ENCODE results near the gene MCTP1. TPM values are rescaled to one million over a fixed set of nuclear protein-coding genes. Genes with fewer than 3 reads are reported as not detected.

MCTP1 gene
- total and polyA plus RNA-seq, 4 experiments from 2014 or later = 0.31 to 0.42 (median 0.39) TPM; not detected in 1

DNA sequence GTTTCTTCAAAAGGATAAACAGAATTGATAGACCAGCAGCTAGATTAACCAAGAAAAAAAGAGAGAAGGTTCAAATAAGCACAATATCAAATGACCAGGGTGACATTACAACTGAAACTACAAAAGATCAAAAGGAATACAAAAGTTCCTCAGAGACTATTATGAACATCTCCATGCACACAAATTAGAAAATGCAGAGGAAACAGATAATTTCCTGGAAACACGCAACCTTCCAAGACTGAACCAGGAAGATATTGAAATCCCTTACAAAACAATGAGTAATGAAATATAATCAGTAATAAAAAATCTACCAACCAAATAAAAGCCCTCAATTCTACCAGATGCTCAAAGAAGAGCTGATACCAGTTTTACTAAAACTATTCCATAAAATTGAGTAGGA lies 252.1 kb downstream of the MCTP1 start:
- H3K36me3 Mint-ChIP-seq = no peaks in the 10 kb centered on the region
- H3K27ac ChIP-seq (ENCODE audit: low read depth, low read length) = no peak overlapping the region
- H3K27ac Mint-ChIP-seq = no peak overlapping the region
- intact Hi-C loops (cut with micrococcal nuclease) = no loop called here
- H3K36me3 ChIP-seq (ENCODE audit: insufficient read depth, low read length) = no peaks in the 10 kb centered on the region
- no peak overlapping the region for H3K4me3 ChIP-seq (ENCODE audit: low read length in 2 of 2)
- no peaks in the 10 kb centered on the region for H3K4me1 Mint-ChIP-seq
- no peak overlapping the region for H3K4me3 Mint-ChIP-seq
- ChIA-PET POLR2A (ENCODE audit: partially characterized antibody) (no interaction called here), CTCF (ENCODE audit: partially characterized antibody) (no interaction called here)
- H3K9me3 Mint-ChIP-seq = peaks cover 0 to 8% (median under 1%) of the 10 kb centered on the region in 8 donors
- no peaks in the 10 kb centered on the region for H3K4me1 ChIP-seq (ENCODE audit: insufficient read depth, low read length)
- DNase-seq = no peak
- no peaks in the 10 kb centered on the region for H3K9me3 ChIP-seq (ENCODE audit: control insufficient read depth in 1 of 2, low read length in 2 of 2)
- no peaks in the 10 kb centered on the region for H3K27me3 ChIP-seq (ENCODE audit: insufficient read depth, low read length)
- H3K27me3 Mint-ChIP-seq = peaks cover 0 to 1% of the 10 kb centered on the region in 2 donors

DNA sequence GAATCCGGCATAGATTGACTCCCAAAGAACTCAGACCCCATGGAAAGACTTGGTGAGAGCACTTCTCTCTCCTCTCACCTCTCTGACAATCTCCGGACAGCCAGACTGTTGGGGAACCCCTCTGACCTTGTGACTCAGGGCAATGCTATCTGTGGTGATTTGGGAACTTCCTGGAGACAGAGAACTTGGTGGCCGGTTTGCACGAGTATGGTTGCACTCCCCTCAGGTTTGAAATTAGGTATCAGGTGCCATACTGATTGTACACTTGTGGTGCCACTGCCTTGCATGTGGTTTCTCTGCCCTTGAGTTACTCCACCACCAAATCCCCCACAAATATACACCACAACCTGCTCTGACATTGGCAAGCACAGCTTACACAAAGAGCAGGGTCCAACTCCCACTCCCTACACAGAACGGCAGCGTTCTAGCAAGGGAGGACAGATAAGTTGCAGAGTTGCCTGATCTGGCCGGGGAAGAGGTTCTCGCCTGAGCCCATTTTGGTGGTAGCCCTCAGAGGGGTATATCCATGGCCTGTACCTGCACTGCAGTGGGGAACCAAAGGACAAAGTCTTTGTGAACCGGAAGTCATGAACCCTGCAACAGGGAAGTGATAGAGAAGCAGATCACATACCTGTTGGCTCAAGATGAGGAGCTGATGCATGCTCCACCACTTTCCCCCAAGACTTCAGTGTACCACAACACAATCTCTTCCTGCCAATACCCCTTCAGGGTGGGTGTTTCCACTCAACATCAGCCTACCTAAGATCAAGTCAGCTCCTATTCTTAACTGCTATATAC lies 255.1 kb downstream of the MCTP1 start:
- Histone ChIP-seq H3K4me1 (ENCODE audit: insufficient read depth, low read length) (no peaks in the 10 kb centered on the region), H3K9me3 (ENCODE audit: control insufficient read depth in 1 of 2, low read length in 2 of 2) (no peaks in the 10 kb centered on the region), H3K27ac (ENCODE audit: low read depth, low read length) (no peak overlapping the region), H3K27me3 (ENCODE audit: insufficient read depth, low read length) (no peaks in the 10 kb centered on the region), H3K36me3 (ENCODE audit: insufficient read depth, low read length) (no peaks in the 10 kb centered on the region), H3K4me3 (ENCODE audit: low read length in 2 of 2) (no peak overlapping the region)
- ChIA-PET CTCF (ENCODE audit: partially characterized antibody) (no interaction called here), POLR2A (ENCODE audit: partially characterized antibody) (no interaction called here)
- peaks cover 0 to 1% of the 10 kb centered on the region in 2 donors for H3K27me3 Mint-ChIP-seq
- H3K4me1 Mint-ChIP-seq = no peaks in the 10 kb centered on the region
- no peak for DNase-seq
- no peaks in the 10 kb centered on the region for H3K36me3 Mint-ChIP-seq
- no peak overlapping the region for H3K4me3 Mint-ChIP-seq
- no peak overlapping the region for H3K27ac Mint-ChIP-seq
- H3K9me3 Mint-ChIP-seq = peaks cover 0 to 8% (median 2%) of the 10 kb centered on the region in 8 donors
- intact Hi-C loops (cut with micrococcal nuclease) = no loop called here

DNA sequence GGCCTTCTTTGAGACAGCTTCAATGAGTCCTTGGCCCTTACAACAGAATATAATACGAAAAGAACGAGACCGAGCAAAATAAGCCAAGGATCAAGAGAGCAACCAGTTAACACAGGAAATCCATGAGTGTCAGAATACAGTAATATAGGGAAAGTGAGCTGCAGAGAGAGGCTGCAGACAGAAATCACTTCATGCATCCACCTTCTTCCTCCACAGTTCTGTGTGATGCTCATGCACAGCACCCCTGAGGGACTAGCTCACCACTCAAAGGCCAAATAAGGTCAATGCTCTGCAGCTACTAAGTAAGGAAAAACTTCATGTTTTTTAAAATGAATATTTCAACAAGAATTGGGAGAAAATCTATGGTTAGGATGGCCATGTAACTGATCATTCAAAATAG lies 257.1 kb downstream of the MCTP1 start:
- Histone ChIP-seq H3K9me3 (ENCODE audit: control insufficient read depth in 1 of 2, low read length in 2 of 2) (no peaks in the 10 kb centered on the region), H3K27ac (ENCODE audit: low read depth, low read length) (no peak overlapping the region), H3K36me3 (ENCODE audit: insufficient read depth, low read length) (no peaks in the 10 kb centered on the region), H3K4me1 (ENCODE audit: insufficient read depth, low read length) (no peaks in the 10 kb centered on the region), H3K27me3 (ENCODE audit: insufficient read depth, low read length) (no peaks in the 10 kb centered on the region), H3K4me3 (ENCODE audit: low read length in 2 of 2) (no peak overlapping the region)
- Mint-ChIP-seq H3K4me1 (no peaks in the 10 kb centered on the region), H3K27ac (no peak overlapping the region), H3K4me3 (no peak overlapping the region), H3K9me3 (peaks cover 0 to 8% (median under 1%) of the 10 kb centered on the region in 8 donors), H3K27me3 (peaks cover 0 to 3% of the 10 kb centered on the region in 2 donors), H3K36me3 (no peaks in the 10 kb centered on the region)
- intact Hi-C loops (cut with micrococcal nuclease) = no loop called here
- ChIA-PET CTCF (ENCODE audit: partially characterized antibody) (no interaction called here), POLR2A (ENCODE audit: partially characterized antibody) (no interaction called here)
- no peak for DNase-seq

DNA sequence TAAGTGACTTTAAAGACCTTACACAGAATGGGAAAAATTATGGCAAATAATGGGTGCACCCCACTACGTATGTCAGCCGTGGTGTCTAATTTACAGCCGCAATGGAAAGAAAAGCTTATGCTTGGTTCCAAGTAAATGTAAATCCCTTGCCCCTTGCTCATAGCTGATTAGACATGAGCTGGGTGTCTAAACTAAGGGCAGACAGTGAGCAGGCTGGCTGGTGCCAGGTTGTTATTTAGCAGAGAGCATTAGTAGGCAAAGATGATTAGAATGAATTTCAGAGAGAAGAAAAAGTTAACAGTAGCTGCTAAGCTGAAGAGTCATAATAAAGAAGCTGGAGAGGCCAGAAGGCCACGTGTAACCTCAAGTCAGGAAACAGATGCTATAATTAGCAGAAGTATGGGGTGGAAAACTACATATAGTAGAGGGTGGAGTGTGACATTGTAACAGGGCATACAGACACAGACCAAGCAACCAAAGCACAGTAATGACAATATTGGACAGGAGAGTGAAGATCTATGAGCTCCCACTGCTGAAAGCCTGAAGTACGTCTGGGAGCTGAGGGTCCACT lies 257.7 kb downstream of the MCTP1 start:
- H3K4me3 Mint-ChIP-seq = no peak overlapping the region

DNA sequence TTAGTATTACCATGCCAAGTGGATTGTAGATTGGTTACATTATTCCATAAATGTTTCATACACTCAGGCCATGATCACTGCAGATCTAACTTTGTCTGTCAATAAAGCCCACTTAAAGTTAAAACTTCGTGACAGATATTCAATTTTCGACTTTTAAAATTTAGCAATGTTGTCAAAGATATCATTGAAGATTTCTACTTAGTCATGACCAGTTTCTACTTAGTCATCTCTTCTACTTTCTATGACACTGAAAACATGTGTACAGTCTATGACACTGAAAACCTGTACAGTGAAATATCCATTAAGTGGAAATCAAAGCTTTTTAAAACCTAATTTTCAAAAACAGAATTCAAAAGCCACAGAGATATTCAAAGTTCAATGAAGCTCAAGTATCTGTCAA lies 258.2 kb downstream of the MCTP1 start:
- H3K4me1 Mint-ChIP-seq = no peaks in the 10 kb centered on the region
- Histone ChIP-seq H3K9me3 (ENCODE audit: control insufficient read depth in 1 of 2, low read length in 2 of 2) (no peaks in the 10 kb centered on the region), H3K27me3 (ENCODE audit: insufficient read depth, low read length) (no peaks in the 10 kb centered on the region), H3K27ac (ENCODE audit: low read depth, low read length) (no peak overlapping the region), H3K4me3 (ENCODE audit: low read length in 2 of 2) (no peak overlapping the region), H3K36me3 (ENCODE audit: insufficient read depth, low read length) (no peaks in the 10 kb centered on the region), H3K4me1 (ENCODE audit: insufficient read depth, low read length) (no peaks in the 10 kb centered on the region)
- peaks cover 0 to 5% of the 10 kb centered on the region in 2 donors for H3K27me3 Mint-ChIP-seq
- H3K36me3 Mint-ChIP-seq = no peaks in the 10 kb centered on the region
- DNase-seq = no peak
- peaks cover 0 to 3% (median under 1%) of the 10 kb centered on the region in 8 donors for H3K9me3 Mint-ChIP-seq
- no peak overlapping the region for H3K4me3 Mint-ChIP-seq
- H3K27ac Mint-ChIP-seq = no peak overlapping the region
- ChIA-PET POLR2A (ENCODE audit: partially characterized antibody) (no interaction called here), CTCF (ENCODE audit: partially characterized antibody) (no interaction called here)
- intact Hi-C loops (cut with micrococcal nuclease) = no loop called here

More for the DNA sequence above, 257.7 kb downstream of the MCTP1 start:
- ChIA-PET CTCF (ENCODE audit: partially characterized antibody) (no interaction called here), POLR2A (ENCODE audit: partially characterized antibody) (no interaction called here)
- Mint-ChIP-seq H3K27ac (no peak overlapping the region), H3K27me3 (peaks cover 0 to 3% of the 10 kb centered on the region in 2 donors), H3K9me3 (peaks cover 0 to 4% (median under 1%) of the 10 kb centered on the region in 8 donors), H3K4me1 (no peaks in the 10 kb centered on the region), H3K36me3 (no peaks in the 10 kb centered on the region)
- Histone ChIP-seq H3K27me3 (ENCODE audit: insufficient read depth, low read length) (no peaks in the 10 kb centered on the region), H3K27ac (ENCODE audit: low read depth, low read length) (no peak overlapping the region), H3K4me1 (ENCODE audit: insufficient read depth, low read length) (no peaks in the 10 kb centered on the region), H3K4me3 (ENCODE audit: low read length in 2 of 2) (no peak overlapping the region), H3K36me3 (ENCODE audit: insufficient read depth, low read length) (no peaks in the 10 kb centered on the region), H3K9me3 (ENCODE audit: control insufficient read depth in 1 of 2, low read length in 2 of 2) (no peaks in the 10 kb centered on the region)
- intact Hi-C loops (cut with micrococcal nuclease) = no loop called here
- no peak for DNase-seq

DNA sequence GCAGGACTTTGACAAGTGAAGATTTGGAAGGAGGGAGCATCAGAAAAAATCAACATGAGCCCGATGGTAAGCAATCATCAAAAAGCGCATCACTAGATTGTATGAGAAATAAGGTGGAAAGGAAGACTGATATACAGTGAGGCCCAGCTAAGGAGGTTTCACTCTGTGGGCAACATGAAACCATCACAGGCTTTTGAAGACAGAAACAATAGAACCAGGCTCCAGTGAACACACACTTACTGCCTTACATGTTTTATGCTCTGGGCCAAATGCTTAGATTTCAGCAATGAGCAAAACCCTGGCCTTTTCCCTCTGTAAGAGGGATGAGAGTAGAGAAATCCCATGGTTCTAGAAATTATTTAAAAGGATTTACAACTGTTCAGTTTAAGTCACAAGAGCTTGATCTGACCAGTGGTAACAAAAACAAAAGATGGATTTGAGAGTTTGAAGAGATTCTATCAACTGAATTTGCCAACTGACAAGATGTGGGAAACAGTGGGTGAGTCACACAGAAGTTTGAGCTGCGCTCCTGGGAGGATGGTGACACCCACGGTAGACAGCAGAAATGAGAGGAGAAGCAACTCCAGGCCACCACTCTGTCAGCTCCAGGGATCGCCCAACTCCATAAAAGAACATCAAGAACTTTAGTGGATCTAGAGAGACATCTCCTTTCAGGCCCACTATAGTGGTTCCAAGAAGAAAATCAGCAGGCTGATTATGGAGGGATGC lies 261.8 kb downstream of the MCTP1 start:
- peaks cover 0 to 6% of the 10 kb centered on the region in 2 donors for H3K27me3 Mint-ChIP-seq
- ChIA-PET CTCF (ENCODE audit: partially characterized antibody) (no interaction called here), POLR2A (ENCODE audit: partially characterized antibody) (no interaction called here)
- peaks cover 3% of the 10 kb centered on the region for H3K27me3 ChIP-seq (ENCODE audit: insufficient read depth, low read length)
- H3K36me3 ChIP-seq (ENCODE audit: insufficient read depth, low read length) = no peaks in the 10 kb centered on the region
- no peak overlapping the region for H3K27ac Mint-ChIP-seq
- DNase-seq = no peak
- no peaks in the 10 kb centered on the region for H3K4me1 ChIP-seq (ENCODE audit: insufficient read depth, low read length)
- no peaks in the 10 kb centered on the region for H3K4me1 Mint-ChIP-seq
- no peak overlapping the region for H3K27ac ChIP-seq (ENCODE audit: low read depth, low read length)
- no peak overlapping the region for H3K4me3 ChIP-seq (ENCODE audit: low read length in 2 of 2)
- H3K9me3 ChIP-seq (ENCODE audit: control insufficient read depth in 1 of 2, low read length in 2 of 2) = no peaks in the 10 kb centered on the region
- intact Hi-C loops (cut with micrococcal nuclease) = no loop called here
- no peaks in the 10 kb centered on the region for H3K36me3 Mint-ChIP-seq
- H3K4me3 Mint-ChIP-seq = no peak overlapping the region
- H3K9me3 Mint-ChIP-seq = peaks cover 0 to 5% (median under 1%) of the 10 kb centered on the region in 8 donors

DNA sequence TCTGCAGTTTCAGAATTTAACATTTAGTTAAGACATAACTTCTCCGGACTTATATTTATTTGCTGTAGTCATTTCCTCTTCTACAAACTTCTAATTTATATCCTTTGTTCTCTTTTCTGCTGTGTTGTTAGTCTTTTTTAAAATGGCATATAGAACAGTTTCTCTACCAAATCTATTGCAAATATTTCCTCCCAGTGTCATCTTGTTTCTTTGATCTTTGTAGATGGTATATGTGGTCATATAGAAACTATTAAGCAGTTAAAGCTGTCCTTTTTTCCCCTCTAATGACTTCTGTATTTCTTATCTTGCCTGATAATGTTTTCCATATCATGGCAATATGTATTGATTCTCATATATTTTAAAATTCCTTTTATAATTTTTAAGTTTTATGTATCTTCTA lies 264.5 kb downstream of the MCTP1 start:
- intact Hi-C loops (cut with micrococcal nuclease) = no loop called here
- Histone ChIP-seq H3K27ac (ENCODE audit: low read depth, low read length) (no peak overlapping the region), H3K36me3 (ENCODE audit: insufficient read depth, low read length) (no peaks in the 10 kb centered on the region), H3K4me1 (ENCODE audit: insufficient read depth, low read length) (no peaks in the 10 kb centered on the region), H3K4me3 (ENCODE audit: low read length in 2 of 2) (no peak overlapping the region), H3K27me3 (ENCODE audit: insufficient read depth, low read length) (peaks cover 3% of the 10 kb centered on the region), H3K9me3 (ENCODE audit: control insufficient read depth in 1 of 2, low read length in 2 of 2) (no peaks in the 10 kb centered on the region)
- H3K27ac Mint-ChIP-seq = no peak overlapping the region
- H3K4me3 Mint-ChIP-seq = no peak overlapping the region
- peaks cover 0 to 6% of the 10 kb centered on the region in 2 donors for H3K27me3 Mint-ChIP-seq
- H3K36me3 Mint-ChIP-seq = no peaks in the 10 kb centered on the region
- H3K9me3 Mint-ChIP-seq = peaks cover 0 to 4% (median 0%) of the 10 kb centered on the region in 8 donors
- DNase-seq = no peak
- CTCF ChIA-PET (ENCODE audit: partially characterized antibody) = no interaction called here
- H3K4me1 Mint-ChIP-seq = no peaks in the 10 kb centered on the region
- POLR2A ChIA-PET (ENCODE audit: partially characterized antibody) = no interaction called here

All from CD4-positive, alpha-beta memory T cell (primary cell).